SK-N-MC (cell line): ENCODE data around the gene GNAT3.

Experiments used
- EZH2 ChIP-seq: fragments of 200-600 bp; sonication (generic); IDR thresholded peaks from one replicate; pipeline ENCODE4 v1.6.1; 2017; ENCODE audit warnings: antibody characterized with exemption
- FOXP2 ChIP-seq: optimal IDR thresholded peaks from 2 replicates; pipeline ENCODE3; 2011; ENCODE audit warnings: mild to moderate bottlenecking, moderate library complexity; ENCODE audit not compliant: insufficient read depth; ENCODE audit errors: extremely low read length, control extremely low read depth
- POLR2AphosphoS5 ChIP-seq: IDR thresholded peaks from 2 replicates; pipeline ENCODE4 v1.6.1; 2012; ENCODE audit warnings: mild to moderate bottlenecking, low read depth, low read length, borderline replicate concordance

- TF ChIP-seq EZH2 (no peak), POLR2AphosphoS5 (no peak), FOXP2 (no peak)
These were observed at the start of gene GNAT3 for GRCh38 chr7:80511964-80512363.
